GM12864 (cell line): Measurements from ENCODE around the gene ACTA2.

ENCODE experiments used
- DNase-seq: peaks from one replicate; pipeline ENCODE4 v3.0.0-alpha.2; 2011; ENCODE audit warnings: low read depth
- H3K4me3 ChIP-seq: 2 replicates; pipeline ENCODE4 v1.5.1; 2011; ENCODE audit warnings: mild to moderate bottlenecking, low read depth, low read length, control low read depth
- TF ChIP-seq, protein P1 (sequence below): IDR thresholded peaks from 2 replicates; pipeline ENCODE4 v1.5.1; 2011; ENCODE audit warnings: low read depth, mild to moderate bottlenecking, moderate library complexity, low read length, control low read depth, inconsistent platforms; ENCODE audit errors: missing control alignments

ACTA2 gene

GRCh38 chr10:88982366-88982765, 29.8 kb upstream of the ACTA2 start:
- TF ChIP-seq, protein P1, sequence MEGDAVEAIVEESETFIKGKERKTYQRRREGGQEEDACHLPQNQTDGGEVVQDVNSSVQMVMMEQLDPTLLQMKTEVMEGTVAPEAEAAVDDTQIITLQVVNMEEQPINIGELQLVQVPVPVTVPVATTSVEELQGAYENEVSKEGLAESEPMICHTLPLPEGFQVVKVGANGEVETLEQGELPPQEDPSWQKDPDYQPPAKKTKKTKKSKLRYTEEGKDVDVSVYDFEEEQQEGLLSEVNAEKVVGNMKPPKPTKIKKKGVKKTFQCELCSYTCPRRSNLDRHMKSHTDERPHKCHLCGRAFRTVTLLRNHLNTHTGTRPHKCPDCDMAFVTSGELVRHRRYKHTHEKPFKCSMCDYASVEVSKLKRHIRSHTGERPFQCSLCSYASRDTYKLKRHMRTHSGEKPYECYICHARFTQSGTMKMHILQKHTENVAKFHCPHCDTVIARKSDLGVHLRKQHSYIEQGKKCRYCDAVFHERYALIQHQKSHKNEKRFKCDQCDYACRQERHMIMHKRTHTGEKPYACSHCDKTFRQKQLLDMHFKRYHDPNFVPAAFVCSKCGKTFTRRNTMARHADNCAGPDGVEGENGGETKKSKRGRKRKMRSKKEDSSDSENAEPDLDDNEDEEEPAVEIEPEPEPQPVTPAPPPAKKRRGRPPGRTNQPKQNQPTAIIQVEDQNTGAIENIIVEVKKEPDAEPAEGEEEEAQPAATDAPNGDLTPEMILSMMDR: no peak

DNA sequence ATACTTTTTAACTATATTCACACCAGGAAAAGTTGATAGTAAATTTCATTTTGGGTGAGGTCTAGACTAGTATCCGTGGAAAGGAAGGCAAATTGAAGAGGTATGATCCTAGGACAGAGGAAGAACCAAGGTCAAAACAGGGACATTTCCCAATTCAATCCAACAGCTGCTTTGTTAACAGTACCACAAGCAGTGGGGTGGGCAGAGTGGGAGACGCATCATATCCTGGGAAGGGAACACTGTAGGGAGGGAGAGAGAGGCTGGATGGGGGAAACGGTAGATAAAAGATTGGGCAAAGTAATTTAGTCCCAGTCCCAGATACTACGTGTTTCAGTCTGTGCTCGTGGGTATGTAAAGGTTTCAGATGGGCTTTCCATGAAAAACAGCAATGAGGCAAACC, 28.9 kb upstream of the ACTA2 start:
- TF ChIP-seq, protein P1: no peak
- DNase-seq: no peak
- H3K4me3 ChIP-seq: no peak overlapping the region

More at GRCh38 chr10:88982366-88982765, 29.8 kb upstream of the ACTA2 start:
- no peak for DNase-seq
- no peak overlapping the region for H3K4me3 ChIP-seq

DNA sequence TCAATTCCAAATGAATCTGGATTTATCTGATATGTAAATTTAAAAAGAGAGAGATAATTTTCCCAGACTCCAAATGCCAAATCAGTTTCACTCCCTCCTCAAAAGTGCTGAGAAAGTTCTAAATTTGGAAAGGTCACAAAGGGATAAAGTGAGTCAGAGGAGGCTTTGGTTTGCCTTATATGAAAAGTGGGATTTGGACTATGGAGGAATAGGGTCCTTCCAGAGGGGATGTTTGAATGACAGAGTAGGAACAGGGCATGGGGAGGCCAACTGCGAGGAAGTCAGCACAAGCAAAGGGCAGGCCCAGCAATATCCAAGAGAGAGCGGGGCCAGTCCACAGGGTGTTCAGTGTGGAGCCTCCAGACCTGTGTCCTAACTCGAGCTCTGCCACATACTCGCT, 28.2 kb upstream of the ACTA2 start:
- no peak for DNase-seq
- TF ChIP-seq, protein P1: no peak
- H3K4me3 ChIP-seq: no peak overlapping the region

DNA sequence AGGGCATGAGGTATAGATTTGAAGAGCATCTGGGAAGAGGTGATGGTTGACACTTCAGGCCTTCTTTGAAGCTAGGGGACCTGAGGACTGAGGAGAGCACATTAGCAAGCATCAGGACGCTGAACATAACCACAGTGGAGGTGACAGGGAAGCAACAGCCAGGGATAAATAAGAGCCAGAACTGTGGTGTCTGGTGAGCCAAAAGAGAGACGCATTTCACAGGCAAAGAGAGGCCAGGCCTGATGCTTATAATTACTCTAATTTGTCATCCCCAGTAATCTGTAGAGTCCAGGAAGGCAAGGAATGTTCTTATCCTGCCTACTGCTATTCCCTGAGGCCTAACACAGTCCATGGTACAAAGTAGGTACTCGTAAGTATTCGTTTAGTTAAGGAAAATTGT, 27.7 kb upstream of the ACTA2 start:
- TF ChIP-seq, protein P1: no peak
- no peak for DNase-seq

DNA sequence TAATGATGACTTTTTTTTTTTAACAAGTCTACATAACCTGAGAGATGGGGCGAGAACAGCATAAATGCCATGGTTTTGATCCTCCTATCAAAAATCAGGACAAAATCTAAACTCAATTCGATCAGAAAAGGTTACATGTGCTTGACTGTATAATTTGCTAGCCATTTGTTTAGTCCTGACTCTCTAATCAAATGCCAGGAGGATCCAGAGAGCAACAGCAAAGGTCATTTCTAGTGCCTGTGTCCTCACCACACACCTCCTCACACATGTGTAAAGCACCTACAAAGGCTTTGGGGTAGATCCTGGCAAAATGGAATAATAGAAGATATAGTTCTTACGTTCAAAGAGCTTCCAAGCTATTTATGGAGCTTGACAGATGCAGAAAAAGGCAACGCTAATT, 27.0 kb upstream of the ACTA2 start:
- DNase-seq: no peak
- TF ChIP-seq, protein P1: no peak
- H3K4me3 ChIP-seq: no peak overlapping the region

More for the DNA sequence above, 27.7 kb upstream of the ACTA2 start:
- no peak overlapping the region for H3K4me3 ChIP-seq

DNA sequence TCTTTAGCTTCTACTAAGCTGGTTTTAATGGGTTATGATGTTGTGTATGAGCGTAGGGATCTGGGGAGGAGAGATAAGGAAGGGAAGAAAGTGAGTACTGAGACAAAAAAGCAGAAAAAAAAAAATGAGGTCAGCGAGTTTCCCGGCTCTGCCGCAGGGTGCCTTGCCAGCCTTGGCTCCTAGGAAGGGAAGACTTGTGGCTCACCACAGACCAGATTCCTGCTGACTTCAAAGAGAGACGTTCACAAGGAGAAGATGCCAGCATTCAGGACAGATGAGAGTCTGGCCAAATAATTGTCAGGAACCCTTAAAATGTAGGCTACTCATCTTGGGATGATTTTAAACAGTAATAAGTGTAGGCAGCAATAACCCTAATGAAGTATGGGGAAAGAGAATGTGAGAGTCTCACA, 26.6 kb upstream of the ACTA2 start:
- TF ChIP-seq, protein P1: no peak
- no peak for DNase-seq
- H3K4me3 ChIP-seq: no peak overlapping the region

DNA sequence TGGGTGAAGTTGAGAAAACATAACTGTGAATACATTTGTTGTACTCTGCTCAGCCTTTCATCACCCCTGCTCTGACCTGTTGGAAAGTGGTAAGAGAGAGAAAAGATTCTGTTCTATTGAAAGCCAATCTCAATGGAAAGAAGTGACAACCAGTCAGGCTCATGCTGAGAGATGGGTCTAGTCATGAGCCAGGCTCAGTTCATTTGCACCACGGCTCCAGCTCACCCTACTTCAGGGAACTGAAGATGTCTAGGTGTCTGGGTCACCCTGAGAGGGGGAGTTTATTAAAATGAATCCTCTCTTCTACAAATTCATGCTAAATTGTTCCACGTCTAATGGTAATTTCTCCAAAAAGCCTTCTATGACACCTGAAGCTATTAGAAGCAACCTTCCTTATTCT, 25.9 kb upstream of the ACTA2 start:
- H3K4me3 ChIP-seq: no peak overlapping the region
- TF ChIP-seq, protein P1: no peak
- DNase-seq: no peak
